ENCODE data around the gene NFIA. TPM values are rescaled to one million over a fixed set of nuclear protein-coding genes. Genes with fewer than 3 reads are reported as not detected.

The NFIA gene
- total RNA-seq, 1 experiment from 2014 or later: 12.6 TPM

GRCh38 chr1:61442544-61442943 lies 360.2 kb downstream of the NFIA start:
- in situ Hi-C loops (cut with HindIII; ENCODE audit: low pct_unique_long_range_greater_than_20kb, low sequenced_read_pairs): no loop called here

GRCh38 chr1:61444288-61444687 lies 361.9 kb downstream of the NFIA start:
- no peak for DNase-seq (ENCODE audit: low read depth, low spot score)
- in situ Hi-C loops (cut with HindIII; ENCODE audit: low pct_unique_long_range_greater_than_20kb, low sequenced_read_pairs): no loop called here

More at GRCh38 chr1:61442544-61442943, 360.2 kb downstream of the NFIA start:
- no peak for DNase-seq (ENCODE audit: low read depth, low spot score)

- in situ Hi-C loops (cut with HindIII; ENCODE audit: low pct_unique_long_range_greater_than_20kb, low sequenced_read_pairs): no loop called here
- peak; percentile 36 for DNase-seq (ENCODE audit: low read depth, low spot score)
Observed at GRCh38 chr1:61445269-61445825, 363.0 kb downstream of the NFIA start.

- DNase-seq (ENCODE audit: low read depth, low spot score): no peak
- in situ Hi-C loops (cut with HindIII; ENCODE audit: low pct_unique_long_range_greater_than_20kb, low sequenced_read_pairs): no loop called here
Observed at GRCh38 chr1:61446531-61446991, 364.2 kb downstream of the NFIA start.

- in situ Hi-C loops (cut with HindIII; ENCODE audit: low pct_unique_long_range_greater_than_20kb, low sequenced_read_pairs): no loop called here
- no peak for DNase-seq (ENCODE audit: low read depth, low spot score)
Observed at GRCh38 chr1:61447106-61447967, 365.0 kb downstream of the NFIA start.

- DNase-seq (ENCODE audit: low read depth, low spot score): no peak
- in situ Hi-C loops (cut with HindIII; ENCODE audit: low pct_unique_long_range_greater_than_20kb, low sequenced_read_pairs): no loop called here
Observed at GRCh38 chr1:61447968-61448430, 365.6 kb downstream of the NFIA start.

GRCh38 chr1:61448914-61449313 lies 366.6 kb downstream of the NFIA start:
- no peak for DNase-seq (ENCODE audit: low read depth, low spot score)
- in situ Hi-C loops (cut with HindIII; ENCODE audit: low pct_unique_long_range_greater_than_20kb, low sequenced_read_pairs): no loop called here

- in situ Hi-C loops (cut with HindIII; ENCODE audit: low pct_unique_long_range_greater_than_20kb, low sequenced_read_pairs): no loop called here
- DNase-seq (ENCODE audit: low read depth, low spot score): no peak
Observed at GRCh38 chr1:61449410-61449809, 367.0 kb downstream of the NFIA start.

- in situ Hi-C loops (cut with HindIII; ENCODE audit: low pct_unique_long_range_greater_than_20kb, low sequenced_read_pairs): no loop called here
- DNase-seq (ENCODE audit: low read depth, low spot score): no peak
Observed at GRCh38 chr1:61450454-61450853, 368.1 kb downstream of the NFIA start.

- no peak for DNase-seq (ENCODE audit: low read depth, low spot score)
- in situ Hi-C loops (cut with HindIII; ENCODE audit: low pct_unique_long_range_greater_than_20kb, low sequenced_read_pairs): no loop called here
Observed at GRCh38 chr1:61450872-61451571, 368.7 kb downstream of the NFIA start.

GRCh38 chr1:61451572-61451968 lies 369.2 kb downstream of the NFIA start:
- in situ Hi-C loops (cut with HindIII; ENCODE audit: low pct_unique_long_range_greater_than_20kb, low sequenced_read_pairs): no loop called here

GRCh38 chr1:61452176-61453035 lies 370.0 kb downstream of the NFIA start:
- in situ Hi-C loops (cut with HindIII; ENCODE audit: low pct_unique_long_range_greater_than_20kb, low sequenced_read_pairs): no loop called here

More at GRCh38 chr1:61451572-61451968, 369.2 kb downstream of the NFIA start:
- DNase-seq (ENCODE audit: low read depth, low spot score): no peak

GRCh38 chr1:61453111-61453961 lies 371.0 kb downstream of the NFIA start:
- in situ Hi-C loops (cut with HindIII; ENCODE audit: low pct_unique_long_range_greater_than_20kb, low sequenced_read_pairs): no loop called here
- DNase-seq (ENCODE audit: low read depth, low spot score): peak; percentile 95

More at GRCh38 chr1:61452176-61453035, 370.0 kb downstream of the NFIA start:
- DNase-seq (ENCODE audit: low read depth, low spot score): peak; percentile 67

GRCh38 chr1:61455400-61455799 lies 373.0 kb downstream of the NFIA start:
- DNase-seq (ENCODE audit: low read depth, low spot score): no peak
- in situ Hi-C loops (cut with HindIII; ENCODE audit: low pct_unique_long_range_greater_than_20kb, low sequenced_read_pairs): no loop called here

- in situ Hi-C loops (cut with HindIII; ENCODE audit: low pct_unique_long_range_greater_than_20kb, low sequenced_read_pairs): no loop called here
- DNase-seq (ENCODE audit: low read depth, low spot score): no peak
Observed at GRCh38 chr1:61457526-61458040, 375.2 kb downstream of the NFIA start.

GRCh38 chr1:61459345-61459744 lies 377.0 kb downstream of the NFIA start:
- in situ Hi-C loops (cut with HindIII; ENCODE audit: low pct_unique_long_range_greater_than_20kb, low sequenced_read_pairs): no loop called here

More at GRCh38 chr1:61459345-61459744, 377.0 kb downstream of the NFIA start:
- no peak for DNase-seq (ENCODE audit: low read depth, low spot score)

Measured in SK-MEL-5 (cell line).